Mammary epithelial cell (primary cell): Measurements from ENCODE around the gene WSCD1.

Source experiments
- CTCF ChIP-seq, 2 donors: IDR thresholded peaks in 1 of 2; conservative IDR thresholded peaks in 1 of 2; 2 replicates each; pipeline ENCODE4 v1.5.1; 2011 to 2012; ENCODE audit warnings: inconsistent platforms in 2 of 2, low read length in 2 of 2, mild to moderate bottlenecking in 2 of 2, control low read depth in 1 of 2, low read depth in 1 of 2; ENCODE audit not compliant: insufficient read depth in 1 of 2; ENCODE audit errors: extremely low read depth in 1 of 2
- EZH2 ChIP-seq: IDR thresholded peaks from 2 replicates; pipeline ENCODE4 v1.6.1; 2012; ENCODE audit warnings: low read length, inconsistent platforms, borderline replicate concordance

GRCh38 chr17:6104956-6105648 lies 34.9 kb downstream of the WSCD1 start:
- no peak for TF ChIP-seq CTCF (conservative IDR thresholded peaks at IDR 0.05 in 1 of 2, IDR thresholded peaks at IDR 0.05 in 1 of 2; ENCODE audit: extremely low read depth in 1 of 2, insufficient read depth in 1 of 2, low read depth in 1 of 2, low read length in 2 of 2)
- TF ChIP-seq EZH2: no peak
